HPDE6-E6E7 (cell line): ENCODE results near the gene PRIM1.
A peak's percentile ranks its signal among the peaks of the same experiment; 100 is the strongest.
"Not testable (repeated sequence)": the region's sequence is repeated elsewhere in the genome, so short reads cannot be mapped to it uniquely, and the experiment has no call there.

ENCODE experiments used
- DNase-seq: peaks from one replicate; pipeline ENCODE4 v3.0.0; 2011; ENCODE audit warnings: missing footprints; ENCODE audit errors: extremely low spot score

Gene PRIM1

GRCh38 chr12:56716933-56717880 lies 34.9 kb downstream of the PRIM1 start:
- no peak for DNase-seq

GRCh38 chr12:56716458-56716857 lies 35.7 kb downstream of the PRIM1 start:
- DNase-seq = no peak

- DNase-seq = no peak
Observed at GRCh38 chr12:56715798-56716197, 36.3 kb downstream of the PRIM1 start.

- no peak for DNase-seq
Observed at GRCh38 chr12:56714431-56714929, 37.6 kb downstream of the PRIM1 start.

- DNase-seq = no peak
Observed at GRCh38 chr12:56713345-56713744, 38.8 kb downstream of the PRIM1 start.

GRCh38 chr12:56709759-56710376 lies 42.3 kb downstream of the PRIM1 start:
- DNase-seq = no peak

- DNase-seq = not testable (repeated sequence)
Observed at GRCh38 chr12:56704522-56704921, 47.6 kb downstream of the PRIM1 start.

- no peak for DNase-seq
Observed at GRCh38 chr12:56699020-56699661, 53.0 kb downstream of the PRIM1 start.

- DNase-seq = no peak
Observed at GRCh38 chr12:56695327-56696101, 56.6 kb downstream of the PRIM1 start.

- DNase-seq = no peak
Observed at GRCh38 chr12:56694161-56694560, 58.0 kb downstream of the PRIM1 start.

GRCh38 chr12:56688846-56689109 lies 63.3 kb downstream of the PRIM1 start:
- peak; percentile 70 for DNase-seq

GRCh38 chr12:56688129-56688845 lies 63.8 kb downstream of the PRIM1 start, which contains the start of gene PTGES3:
Gene PTGES3 (minus strand): TSS chr12:56688284. CDS start chr12:56687999, 285 bp downstream.
- peak; percentile 93 for DNase-seq

- DNase-seq = peak; percentile 17
Observed at GRCh38 chr12:56687223-56688128, 64.6 kb downstream of the PRIM1 start.

- DNase-seq = no peak
Observed at GRCh38 chr12:56684745-56685359, 67.3 kb downstream of the PRIM1 start.

- no peak for DNase-seq
Observed at GRCh38 chr12:56682323-56682722, 69.8 kb downstream of the PRIM1 start.
